ENCODE data around the gene KBTBD8. TPM values are rescaled to one million over a fixed set of nuclear protein-coding genes. Genes with fewer than 3 reads are reported as not detected.
A peak's percentile ranks its signal among the peaks of the same experiment; 100 is the strongest.

KBTBD8 gene
- total and polyA plus RNA-seq, 8 donors, result 1.1 to 3.6 (median 1.7) TPM

DNA sequence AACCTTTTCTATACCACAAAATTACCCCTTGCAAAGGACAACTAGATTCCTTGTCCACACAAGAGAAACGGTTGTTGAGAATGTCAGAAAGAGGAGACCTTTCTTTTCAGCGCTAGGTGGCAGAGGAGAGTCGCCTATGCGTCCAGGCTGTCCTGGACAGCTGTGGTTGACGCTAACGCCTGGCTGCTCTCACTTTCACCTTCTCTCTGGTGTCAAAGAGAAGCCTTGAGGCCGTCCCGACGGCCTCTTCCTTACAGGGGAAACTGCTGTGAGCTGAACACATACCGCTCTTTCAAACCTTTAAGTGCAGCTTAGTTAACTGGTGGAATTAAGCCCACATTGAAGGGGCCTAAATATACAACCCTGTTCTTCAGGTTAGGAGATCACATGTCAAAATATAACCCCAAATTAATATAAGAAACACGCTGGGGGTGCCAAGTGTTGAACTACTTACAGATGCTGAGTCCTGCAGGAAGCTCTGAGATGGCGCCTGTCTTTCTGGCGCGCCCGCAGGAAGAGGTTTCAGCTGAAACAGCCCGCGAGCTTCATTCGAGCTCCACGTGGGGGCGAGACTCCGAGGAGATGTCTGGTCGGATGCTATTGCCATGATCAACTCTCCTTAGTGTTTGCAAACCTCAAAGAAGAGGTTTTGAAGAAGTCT lies 26.1 kb upstream of the KBTBD8 start:
- ATAC-seq, result peak; percentile 100
- H3K36me3 ChIP-seq, result no peaks in the 10 kb centered on the region
- TF ChIP-seq, protein P1, sequence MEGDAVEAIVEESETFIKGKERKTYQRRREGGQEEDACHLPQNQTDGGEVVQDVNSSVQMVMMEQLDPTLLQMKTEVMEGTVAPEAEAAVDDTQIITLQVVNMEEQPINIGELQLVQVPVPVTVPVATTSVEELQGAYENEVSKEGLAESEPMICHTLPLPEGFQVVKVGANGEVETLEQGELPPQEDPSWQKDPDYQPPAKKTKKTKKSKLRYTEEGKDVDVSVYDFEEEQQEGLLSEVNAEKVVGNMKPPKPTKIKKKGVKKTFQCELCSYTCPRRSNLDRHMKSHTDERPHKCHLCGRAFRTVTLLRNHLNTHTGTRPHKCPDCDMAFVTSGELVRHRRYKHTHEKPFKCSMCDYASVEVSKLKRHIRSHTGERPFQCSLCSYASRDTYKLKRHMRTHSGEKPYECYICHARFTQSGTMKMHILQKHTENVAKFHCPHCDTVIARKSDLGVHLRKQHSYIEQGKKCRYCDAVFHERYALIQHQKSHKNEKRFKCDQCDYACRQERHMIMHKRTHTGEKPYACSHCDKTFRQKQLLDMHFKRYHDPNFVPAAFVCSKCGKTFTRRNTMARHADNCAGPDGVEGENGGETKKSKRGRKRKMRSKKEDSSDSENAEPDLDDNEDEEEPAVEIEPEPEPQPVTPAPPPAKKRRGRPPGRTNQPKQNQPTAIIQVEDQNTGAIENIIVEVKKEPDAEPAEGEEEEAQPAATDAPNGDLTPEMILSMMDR (IDR thresholded peaks at IDR 0.05), result peak; percentile 68 to 81
- peaks cover 0 to 14% of the 10 kb centered on the region in 2 donors for H3K4me1 ChIP-seq
- intact Hi-C loops (cut with DNase I), result no loop called here
- peaks cover 0 to 6% of the 10 kb centered on the region in 2 donors for H3K27me3 ChIP-seq
- H3K9me3 ChIP-seq, result no peaks in the 10 kb centered on the region
- H3K27ac ChIP-seq, result no peak overlapping the region
- peak overlapping the region; percentile 5 to 16 for H3K4me3 ChIP-seq
- peak; percentile 77 to 92 (median 80) for DNase-seq

DNA sequence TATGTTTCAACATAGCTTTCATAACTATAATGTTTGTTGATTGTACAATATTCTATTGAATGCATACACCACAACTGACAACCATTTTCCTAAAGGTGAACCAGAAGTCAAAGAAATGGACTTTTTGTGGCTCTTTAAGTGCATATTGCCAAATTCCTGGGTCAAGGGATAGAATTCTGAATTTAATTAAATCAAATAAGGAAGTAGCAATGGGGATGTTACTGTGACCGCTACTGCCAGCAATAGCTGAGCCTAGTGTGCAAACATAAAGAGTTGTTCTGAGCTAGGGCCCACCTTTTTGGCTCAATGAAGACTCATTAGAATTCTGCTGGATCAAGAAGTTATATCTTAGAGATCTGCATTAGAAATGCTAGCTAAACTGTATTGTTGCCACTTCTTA lies 17.3 kb upstream of the KBTBD8 start:
- H3K36me3 ChIP-seq, result no peaks in the 10 kb centered on the region
- H3K9me3 ChIP-seq, result no peaks in the 10 kb centered on the region
- intact Hi-C loops (cut with DNase I), result no loop called here
- ATAC-seq (no peak), DNase-seq (no peak)
- no peaks in the 10 kb centered on the region for H3K4me1 ChIP-seq
- H3K27me3 ChIP-seq, result no peaks in the 10 kb centered on the region
- H3K4me3 ChIP-seq, result no peak overlapping the region
- no peak overlapping the region for H3K27ac ChIP-seq
- TF ChIP-seq, protein P1 (IDR thresholded peaks at IDR 0.05), result no peak

DNA sequence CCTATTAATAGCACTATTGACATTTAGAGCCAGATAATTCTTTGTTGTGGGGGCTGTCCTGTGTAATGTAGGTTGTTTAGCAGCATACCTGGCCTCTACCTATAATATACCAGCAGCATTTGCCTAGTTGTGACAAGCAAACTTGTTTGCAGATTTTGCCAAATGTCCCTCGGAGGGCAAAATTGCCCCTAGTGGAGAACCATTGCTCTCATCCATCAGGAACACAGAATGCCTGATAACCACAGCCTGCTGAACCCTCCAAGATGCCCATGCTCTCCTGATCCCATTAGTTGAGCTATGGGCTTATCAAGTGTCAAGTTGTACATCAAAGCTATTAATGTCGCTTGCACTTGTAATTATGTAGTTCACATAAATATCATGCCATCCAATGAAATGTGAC lies 15.0 kb upstream of the KBTBD8 start:
- ATAC-seq, result no peak
- intact Hi-C loops (cut with DNase I), result no loop called here
- no peaks in the 10 kb centered on the region for H3K4me1 ChIP-seq
- no peaks in the 10 kb centered on the region for H3K27me3 ChIP-seq
- TF ChIP-seq, protein P1 (IDR thresholded peaks at IDR 0.05), result no peak
- H3K27ac ChIP-seq, result no peak overlapping the region
- no peak for DNase-seq
- H3K36me3 ChIP-seq, result no peaks in the 10 kb centered on the region
- no peak overlapping the region for H3K4me3 ChIP-seq
- H3K9me3 ChIP-seq, result no peaks in the 10 kb centered on the region

DNA sequence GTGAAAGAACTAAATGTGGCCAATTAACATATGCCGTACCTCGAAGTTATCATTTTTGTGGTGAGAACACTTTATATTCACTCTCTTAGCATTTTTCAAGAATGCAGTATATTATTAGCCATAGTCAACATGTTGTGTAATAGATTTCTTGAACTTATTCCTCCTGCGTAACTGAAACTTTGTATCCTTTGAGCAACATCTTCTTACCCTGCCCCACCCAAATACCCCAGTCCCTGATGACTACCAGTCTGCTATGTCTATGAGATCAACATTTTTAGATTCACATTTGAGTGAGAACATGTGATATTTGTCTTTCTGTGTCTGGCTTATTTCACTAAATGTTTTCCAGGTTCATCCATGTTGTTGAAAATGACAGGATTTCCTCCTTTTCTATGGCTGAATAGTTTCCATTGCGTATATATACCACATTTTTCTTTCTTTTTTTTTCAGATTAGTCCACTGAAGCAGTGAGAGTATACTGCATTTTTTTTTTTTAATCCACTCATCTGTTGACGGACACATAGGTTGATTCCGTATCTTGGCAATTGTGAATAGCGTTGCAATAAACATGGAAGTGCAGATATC lies 12.7 kb upstream of the KBTBD8 start:
- intact Hi-C loops (cut with DNase I), result no loop called here
- ATAC-seq, result no peak
- DNase-seq, result no peak
- Histone ChIP-seq H3K36me3 (no peaks in the 10 kb centered on the region), H3K27ac (no peak overlapping the region), H3K9me3 (no peaks in the 10 kb centered on the region), H3K4me1 (no peaks in the 10 kb centered on the region), H3K27me3 (no peaks in the 10 kb centered on the region), H3K4me3 (no peak overlapping the region)
- TF ChIP-seq, protein P1 (IDR thresholded peaks at IDR 0.05), result no peak

DNA sequence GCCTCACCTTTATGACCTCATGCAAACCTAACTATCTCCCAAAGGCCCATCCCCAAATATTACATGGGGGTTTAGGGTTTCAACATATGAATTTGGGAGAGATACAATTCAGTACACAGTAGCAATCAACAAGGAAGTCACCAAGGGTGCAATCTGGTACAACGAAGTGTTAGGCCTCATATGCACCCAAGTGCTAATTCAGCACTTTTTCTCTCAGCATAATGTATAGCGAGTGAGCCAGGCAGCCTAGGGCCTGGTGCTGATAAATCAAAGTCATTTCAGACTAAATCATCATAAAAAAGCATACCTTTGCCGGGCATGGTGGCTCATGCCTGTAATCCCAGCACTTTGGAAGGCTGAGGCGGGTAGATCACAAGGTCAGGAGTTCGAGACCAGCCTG lies 11.7 kb upstream of the KBTBD8 start:
- DNase-seq (no peak), ATAC-seq (no peak)
- no peaks in the 10 kb centered on the region for H3K27me3 ChIP-seq
- no peaks in the 10 kb centered on the region for H3K36me3 ChIP-seq
- no peak overlapping the region for H3K27ac ChIP-seq
- H3K9me3 ChIP-seq, result no peaks in the 10 kb centered on the region
- H3K4me1 ChIP-seq, result no peaks in the 10 kb centered on the region
- TF ChIP-seq, protein P1 (IDR thresholded peaks at IDR 0.05), result no peak
- no peak overlapping the region for H3K4me3 ChIP-seq
- intact Hi-C loops (cut with DNase I), result no loop called here

Measured in left lung (tissue), 10 donors.